ENCODE measurements around the gene CASS4.

The CASS4 gene

GRCh38 chr20:56411759-56412472 is at the start of gene CASS4:
CASS4 (plus strand) TSS chr20:56412260; CDS start chr20:56412459, 199 bp downstream.
- peak within 1 kb of the TSS; percentile 1 to 64 for H3K9ac ChIP-seq (ENCODE audit: low read depth in 1 of 2, low read length in 2 of 2)
- no peaks in the 10 kb centered on the region for H3K27me3 ChIP-seq (ENCODE audit: control insufficient read depth in 1 of 2, insufficient read depth in 2 of 2, low read length in 2 of 2)
- no peaks in the 10 kb centered on the region for H3K9me3 ChIP-seq (ENCODE audit: control insufficient read depth in 1 of 2, low read length in 2 of 2)
- peak within 1 kb of the TSS; percentile 2 for H3K27ac ChIP-seq (ENCODE audit: low read depth, low read length)
- H3K36me3 ChIP-seq (ENCODE audit: control insufficient read depth in 1 of 2, insufficient read depth in 2 of 2, low read length in 2 of 2): peaks cover 8 to 16% of the 10 kb centered on the region in 2 donors
- H3K4me1 ChIP-seq (ENCODE audit: control insufficient read depth in 1 of 2, insufficient read depth in 2 of 2, low read length in 2 of 2): peaks cover 10% of the 10 kb centered on the region in 2 donors
- H3K4me3 ChIP-seq (ENCODE audit: low read depth in 1 of 2, low read length in 2 of 2): peak within 1 kb of the TSS; percentile 41 to 46

GRCh38 chr20:56362833-56363413 is 49.1 kb upstream of the CASS4 start:
- Histone ChIP-seq H3K27ac (ENCODE audit: low read depth, low read length) (no peak overlapping the region), H3K9me3 (ENCODE audit: control insufficient read depth in 1 of 2, low read length in 2 of 2) (no peaks in the 10 kb centered on the region), H3K4me1 (ENCODE audit: control insufficient read depth in 1 of 2, insufficient read depth in 2 of 2, low read length in 2 of 2) (peaks cover 9 to 12% of the 10 kb centered on the region in 2 donors), H3K36me3 (ENCODE audit: control insufficient read depth in 1 of 2, insufficient read depth in 2 of 2, low read length in 2 of 2) (peaks cover 0 to 11% of the 10 kb centered on the region in 2 donors), H3K27me3 (ENCODE audit: control insufficient read depth in 1 of 2, insufficient read depth in 2 of 2, low read length in 2 of 2) (no peaks in the 10 kb centered on the region), H3K9ac (ENCODE audit: low read depth in 1 of 2, low read length in 2 of 2) (no peak overlapping the region), H3K4me3 (ENCODE audit: low read depth in 1 of 2, low read length in 2 of 2) (no peak overlapping the region)

- Histone ChIP-seq H3K4me3 (ENCODE audit: low read depth in 1 of 2, low read length in 2 of 2) (no peak overlapping the region), H3K4me1 (ENCODE audit: control insufficient read depth in 1 of 2, insufficient read depth in 2 of 2, low read length in 2 of 2) (peaks cover 9 to 12% of the 10 kb centered on the region in 2 donors), H3K9ac (ENCODE audit: low read depth in 1 of 2, low read length in 2 of 2) (no peak overlapping the region), H3K36me3 (ENCODE audit: control insufficient read depth in 1 of 2, insufficient read depth in 2 of 2, low read length in 2 of 2) (peaks cover 0 to 13% of the 10 kb centered on the region in 2 donors), H3K9me3 (ENCODE audit: control insufficient read depth in 1 of 2, low read length in 2 of 2) (no peaks in the 10 kb centered on the region), H3K27me3 (ENCODE audit: control insufficient read depth in 1 of 2, insufficient read depth in 2 of 2, low read length in 2 of 2) (no peaks in the 10 kb centered on the region), H3K27ac (ENCODE audit: low read depth, low read length) (no peak overlapping the region)
These were observed 48.6 kb upstream of the CASS4 start for GRCh38 chr20:56363491-56363890.

GRCh38 chr20:56368351-56369134 is 43.5 kb upstream of the CASS4 start:
- Histone ChIP-seq H3K4me3 (ENCODE audit: low read depth in 1 of 2, low read length in 2 of 2) (no peak overlapping the region), H3K27ac (ENCODE audit: low read depth, low read length) (no peak overlapping the region), H3K4me1 (ENCODE audit: control insufficient read depth in 1 of 2, insufficient read depth in 2 of 2, low read length in 2 of 2) (no peaks in the 10 kb centered on the region), H3K27me3 (ENCODE audit: control insufficient read depth in 1 of 2, insufficient read depth in 2 of 2, low read length in 2 of 2) (no peaks in the 10 kb centered on the region), H3K36me3 (ENCODE audit: control insufficient read depth in 1 of 2, insufficient read depth in 2 of 2, low read length in 2 of 2) (peaks cover 3 to 57% of the 10 kb centered on the region in 2 donors), H3K9ac (ENCODE audit: low read depth in 1 of 2, low read length in 2 of 2) (no peak overlapping the region), H3K9me3 (ENCODE audit: control insufficient read depth in 1 of 2, low read length in 2 of 2) (no peaks in the 10 kb centered on the region)

- no peak overlapping the region for H3K4me3 ChIP-seq (ENCODE audit: low read depth in 1 of 2, low read length in 2 of 2)
- no peak overlapping the region for H3K9ac ChIP-seq (ENCODE audit: low read depth in 1 of 2, low read length in 2 of 2)
- no peaks in the 10 kb centered on the region for H3K4me1 ChIP-seq (ENCODE audit: control insufficient read depth in 1 of 2, insufficient read depth in 2 of 2, low read length in 2 of 2)
- H3K9me3 ChIP-seq (ENCODE audit: control insufficient read depth in 1 of 2, low read length in 2 of 2): no peaks in the 10 kb centered on the region
- no peak overlapping the region for H3K27ac ChIP-seq (ENCODE audit: low read depth, low read length)
- no peaks in the 10 kb centered on the region for H3K27me3 ChIP-seq (ENCODE audit: control insufficient read depth in 1 of 2, insufficient read depth in 2 of 2, low read length in 2 of 2)
- peaks cover 3 to 60% of the 10 kb centered on the region in 2 donors for H3K36me3 ChIP-seq (ENCODE audit: control insufficient read depth in 1 of 2, insufficient read depth in 2 of 2, low read length in 2 of 2)
These were observed 42.9 kb upstream of the CASS4 start for GRCh38 chr20:56369179-56369578.

GRCh38 chr20:56371977-56372376 is 40.1 kb upstream of the CASS4 start:
- Histone ChIP-seq H3K9ac (ENCODE audit: low read depth in 1 of 2, low read length in 2 of 2) (no peak overlapping the region), H3K4me1 (ENCODE audit: control insufficient read depth in 1 of 2, insufficient read depth in 2 of 2, low read length in 2 of 2) (peaks cover 0 to 7% of the 10 kb centered on the region in 2 donors), H3K27me3 (ENCODE audit: control insufficient read depth in 1 of 2, insufficient read depth in 2 of 2, low read length in 2 of 2) (no peaks in the 10 kb centered on the region), H3K36me3 (ENCODE audit: control insufficient read depth in 1 of 2, insufficient read depth in 2 of 2, low read length in 2 of 2) (peaks cover 3 to 63% of the 10 kb centered on the region in 2 donors), H3K27ac (ENCODE audit: low read depth, low read length) (no peak overlapping the region), H3K9me3 (ENCODE audit: control insufficient read depth in 1 of 2, low read length in 2 of 2) (no peaks in the 10 kb centered on the region), H3K4me3 (ENCODE audit: low read depth in 1 of 2, low read length in 2 of 2) (no peak overlapping the region)

GRCh38 chr20:56372850-56373249 is 39.2 kb upstream of the CASS4 start:
- H3K27me3 ChIP-seq (ENCODE audit: control insufficient read depth in 1 of 2, insufficient read depth in 2 of 2, low read length in 2 of 2): no peaks in the 10 kb centered on the region
- no peaks in the 10 kb centered on the region for H3K9me3 ChIP-seq (ENCODE audit: control insufficient read depth in 1 of 2, low read length in 2 of 2)
- H3K36me3 ChIP-seq (ENCODE audit: control insufficient read depth in 1 of 2, insufficient read depth in 2 of 2, low read length in 2 of 2): peaks cover 3 to 61% of the 10 kb centered on the region in 2 donors
- no peak overlapping the region for H3K9ac ChIP-seq (ENCODE audit: low read depth in 1 of 2, low read length in 2 of 2)
- no peak overlapping the region for H3K27ac ChIP-seq (ENCODE audit: low read depth, low read length)
- H3K4me3 ChIP-seq (ENCODE audit: low read depth in 1 of 2, low read length in 2 of 2): no peak overlapping the region
- H3K4me1 ChIP-seq (ENCODE audit: control insufficient read depth in 1 of 2, insufficient read depth in 2 of 2, low read length in 2 of 2): peaks cover 0 to 7% of the 10 kb centered on the region in 2 donors

- no peaks in the 10 kb centered on the region for H3K27me3 ChIP-seq (ENCODE audit: control insufficient read depth in 1 of 2, insufficient read depth in 2 of 2, low read length in 2 of 2)
- H3K36me3 ChIP-seq (ENCODE audit: control insufficient read depth in 1 of 2, insufficient read depth in 2 of 2, low read length in 2 of 2): peaks cover 3 to 64% of the 10 kb centered on the region in 2 donors
- H3K4me1 ChIP-seq (ENCODE audit: control insufficient read depth in 1 of 2, insufficient read depth in 2 of 2, low read length in 2 of 2): peaks cover 0 to 7% of the 10 kb centered on the region in 2 donors
- no peaks in the 10 kb centered on the region for H3K9me3 ChIP-seq (ENCODE audit: control insufficient read depth in 1 of 2, low read length in 2 of 2)
- H3K4me3 ChIP-seq (ENCODE audit: low read depth in 1 of 2, low read length in 2 of 2): no peak overlapping the region
- H3K27ac ChIP-seq (ENCODE audit: low read depth, low read length): no peak overlapping the region
- H3K9ac ChIP-seq (ENCODE audit: low read depth in 1 of 2, low read length in 2 of 2): no peak overlapping the region
These were observed 38.1 kb upstream of the CASS4 start for GRCh38 chr20:56373942-56374341.

- no peak overlapping the region for H3K4me3 ChIP-seq (ENCODE audit: low read depth in 1 of 2, low read length in 2 of 2)
- H3K9me3 ChIP-seq (ENCODE audit: control insufficient read depth in 1 of 2, low read length in 2 of 2): no peaks in the 10 kb centered on the region
- peaks cover 0 to 57% of the 10 kb centered on the region in 2 donors for H3K36me3 ChIP-seq (ENCODE audit: control insufficient read depth in 1 of 2, insufficient read depth in 2 of 2, low read length in 2 of 2)
- H3K27ac ChIP-seq (ENCODE audit: low read depth, low read length): no peak overlapping the region
- no peaks in the 10 kb centered on the region for H3K27me3 ChIP-seq (ENCODE audit: control insufficient read depth in 1 of 2, insufficient read depth in 2 of 2, low read length in 2 of 2)
- peaks cover 0 to 7% of the 10 kb centered on the region in 2 donors for H3K4me1 ChIP-seq (ENCODE audit: control insufficient read depth in 1 of 2, insufficient read depth in 2 of 2, low read length in 2 of 2)
- no peak overlapping the region for H3K9ac ChIP-seq (ENCODE audit: low read depth in 1 of 2, low read length in 2 of 2)
These were observed 35.7 kb upstream of the CASS4 start for GRCh38 chr20:56376331-56376730.

- no peak overlapping the region for H3K27ac ChIP-seq (ENCODE audit: low read depth, low read length)
- peaks cover 0 to 7% of the 10 kb centered on the region in 2 donors for H3K4me1 ChIP-seq (ENCODE audit: control insufficient read depth in 1 of 2, insufficient read depth in 2 of 2, low read length in 2 of 2)
- H3K27me3 ChIP-seq (ENCODE audit: control insufficient read depth in 1 of 2, insufficient read depth in 2 of 2, low read length in 2 of 2): no peaks in the 10 kb centered on the region
- peaks cover 0 to 45% of the 10 kb centered on the region in 2 donors for H3K36me3 ChIP-seq (ENCODE audit: control insufficient read depth in 1 of 2, insufficient read depth in 2 of 2, low read length in 2 of 2)
- no peaks in the 10 kb centered on the region for H3K9me3 ChIP-seq (ENCODE audit: control insufficient read depth in 1 of 2, low read length in 2 of 2)
- no peak overlapping the region for H3K9ac ChIP-seq (ENCODE audit: low read depth in 1 of 2, low read length in 2 of 2)
- no peak overlapping the region for H3K4me3 ChIP-seq (ENCODE audit: low read depth in 1 of 2, low read length in 2 of 2)
These were observed 33.7 kb upstream of the CASS4 start for GRCh38 chr20:56378386-56378785.

Measured in duodenal mucosa (tissue), 2 donors.